HG03432 (cell line): ENCODE results near the gene VEZF1.

Source experiments
- ATAC-seq: cut with Tn5 transposase; IDR thresholded peaks from one replicate; pipeline ENCODE4 v1.9.1; 2021; ENCODE audit warnings: mild to moderate bottlenecking, moderate library complexity; ENCODE audit not compliant: unreplicated experiment

VEZF1 gene

DNA sequence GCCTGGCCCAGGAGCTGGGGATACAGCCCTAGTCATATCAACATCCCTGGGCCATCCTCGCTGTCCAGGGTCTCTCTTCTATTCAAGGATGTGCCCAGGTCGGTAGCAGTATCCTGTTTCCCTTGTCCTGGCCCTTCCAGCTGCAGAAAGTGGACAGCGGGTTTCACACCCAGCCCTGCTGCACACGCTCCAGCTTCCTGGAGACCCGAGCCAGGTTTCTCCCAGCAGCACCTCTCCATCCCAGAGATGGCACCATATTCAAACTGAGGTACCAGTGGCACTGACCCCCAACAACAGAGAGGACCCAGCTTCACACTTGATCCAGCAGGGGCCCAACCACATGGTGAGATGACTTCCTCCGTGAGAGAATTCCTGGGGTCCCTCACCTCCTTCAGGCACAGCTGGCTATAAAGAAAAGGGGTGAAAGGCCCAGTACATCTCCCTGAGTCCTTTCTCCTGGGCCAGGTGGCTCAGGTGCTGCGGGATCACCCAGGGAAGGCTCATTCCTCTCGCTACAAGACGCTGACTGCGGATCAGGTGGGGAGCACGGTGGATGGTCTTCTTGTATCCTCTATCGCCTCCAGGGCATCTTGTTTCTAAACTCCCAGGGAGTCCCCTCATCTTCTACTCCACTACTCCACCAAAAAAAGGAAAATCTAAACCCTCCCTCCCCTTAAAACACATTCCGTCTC, 34.2 kb downstream of the VEZF1 start:
- no peak for ATAC-seq

DNA sequence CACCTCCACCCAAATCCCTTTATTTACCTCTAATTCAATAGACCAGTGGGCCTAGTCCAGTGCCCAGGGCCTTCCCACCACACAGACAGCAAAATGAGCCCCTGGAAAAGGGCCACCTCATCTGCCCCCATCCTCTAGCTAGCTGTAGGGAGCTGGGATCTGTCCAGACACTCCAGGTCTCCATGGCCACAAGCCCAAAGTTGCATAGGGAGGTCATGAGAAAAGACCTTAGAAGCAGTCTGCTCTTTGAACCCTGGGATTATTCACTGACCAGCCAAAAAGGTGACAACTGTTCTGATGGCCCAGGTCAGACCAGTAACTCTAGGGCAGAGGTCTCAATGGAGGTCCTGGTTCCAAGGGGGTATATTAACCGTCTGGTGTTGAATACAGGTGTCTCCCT, 34.8 kb downstream of the VEZF1 start:
- ATAC-seq, result no peak

DNA sequence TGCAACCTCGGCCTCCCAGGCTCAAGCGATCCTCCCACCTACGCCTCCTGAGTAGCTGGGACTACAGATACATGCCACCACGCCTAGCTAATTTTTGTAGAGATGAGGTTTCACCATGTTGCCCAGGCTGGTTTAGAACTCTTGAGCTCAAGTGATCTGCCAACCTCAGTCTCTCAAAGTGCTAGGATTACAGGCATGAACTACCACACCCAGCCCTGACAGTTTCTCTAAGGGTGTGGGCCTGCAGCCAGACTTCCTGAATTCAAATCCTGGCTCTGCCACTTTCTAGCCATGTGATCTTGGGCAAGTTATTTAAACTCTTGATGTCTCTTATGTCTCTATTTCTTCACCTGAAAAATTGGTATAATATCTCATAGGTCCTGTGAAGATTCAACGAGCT, 38.4 kb downstream of the VEZF1 start:
- ATAC-seq, result no peak

DNA sequence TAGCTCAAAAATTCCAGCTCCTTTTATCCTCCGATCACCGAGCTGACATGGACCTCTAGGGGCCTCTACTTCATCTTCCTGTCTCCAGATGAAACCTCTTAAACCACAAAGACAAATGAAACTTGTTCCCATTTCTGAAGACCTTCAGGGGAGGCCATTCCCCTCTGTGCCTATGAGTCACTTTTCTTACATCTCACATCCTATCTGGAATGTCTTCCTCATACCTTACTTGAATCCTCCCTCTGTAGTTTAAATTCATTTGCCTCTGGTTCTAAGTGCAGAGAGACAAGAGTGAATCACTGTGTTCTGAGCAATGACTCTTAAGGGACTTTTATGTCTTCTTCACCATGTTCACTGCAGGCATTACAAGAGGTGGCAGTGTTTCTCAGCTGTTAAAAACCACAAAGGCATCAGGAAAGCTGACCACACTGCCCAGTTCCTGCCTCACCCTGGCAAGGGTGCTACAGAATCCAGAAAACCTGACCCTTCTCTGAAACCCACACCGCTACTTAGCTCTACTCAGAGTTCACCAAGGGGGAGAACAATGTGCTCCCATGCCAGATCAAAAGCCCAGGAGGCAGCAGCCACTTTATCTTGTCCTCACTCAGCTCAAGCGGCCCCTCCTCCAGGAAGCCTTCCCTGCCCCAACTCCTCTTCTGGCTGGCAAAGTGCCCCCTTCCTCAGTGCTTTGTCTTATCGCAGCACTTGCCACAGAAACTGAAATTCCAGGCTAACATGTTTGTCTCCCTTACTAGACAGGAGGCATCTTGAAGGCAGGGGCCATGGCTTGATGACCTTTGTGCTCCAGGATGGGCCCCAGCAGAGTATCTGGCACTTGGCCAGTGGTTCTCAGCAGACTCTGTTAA, 39.3 kb downstream of the VEZF1 start:
- no peak for ATAC-seq

DNA sequence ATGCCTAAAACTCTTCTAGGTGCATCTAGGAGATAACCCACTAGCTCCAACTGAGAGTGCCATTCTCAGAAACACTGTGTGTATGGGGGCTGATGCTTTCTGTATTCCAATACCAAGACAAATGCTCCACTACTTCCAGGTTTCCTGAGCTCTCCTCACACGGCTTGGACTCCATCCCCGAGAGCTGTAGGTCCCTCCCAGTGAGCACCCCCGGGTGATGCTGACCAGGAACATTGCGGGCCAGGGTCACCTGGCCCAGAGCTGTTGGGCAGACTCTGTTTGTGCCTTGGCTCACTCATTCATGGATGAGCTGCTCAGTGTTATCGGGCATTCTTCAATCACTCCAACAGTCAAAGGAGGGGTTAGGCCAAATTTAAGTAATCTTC, 39.9 kb downstream of the VEZF1 start:
- ATAC-seq, result no peak

DNA sequence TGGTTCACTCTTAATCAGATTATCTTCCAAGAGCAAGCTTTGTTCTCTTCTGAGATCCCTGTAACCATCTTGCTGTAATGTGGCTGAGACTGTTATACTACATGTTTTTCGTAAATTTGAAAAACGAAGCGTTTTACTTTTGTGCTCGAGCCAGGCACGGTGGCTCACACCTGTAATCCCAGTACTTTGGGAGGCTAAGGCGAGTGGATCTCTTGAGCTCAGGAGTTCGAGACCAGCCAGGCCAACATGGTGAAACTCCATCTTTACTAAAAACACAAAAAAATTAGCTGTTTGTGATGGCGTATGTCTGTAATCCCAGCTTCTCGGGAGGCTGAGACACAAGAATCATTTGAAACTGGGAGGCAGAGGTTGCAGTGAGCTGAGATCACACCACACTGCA, 40.7 kb downstream of the VEZF1 start:
- ATAC-seq, result no peak

DNA sequence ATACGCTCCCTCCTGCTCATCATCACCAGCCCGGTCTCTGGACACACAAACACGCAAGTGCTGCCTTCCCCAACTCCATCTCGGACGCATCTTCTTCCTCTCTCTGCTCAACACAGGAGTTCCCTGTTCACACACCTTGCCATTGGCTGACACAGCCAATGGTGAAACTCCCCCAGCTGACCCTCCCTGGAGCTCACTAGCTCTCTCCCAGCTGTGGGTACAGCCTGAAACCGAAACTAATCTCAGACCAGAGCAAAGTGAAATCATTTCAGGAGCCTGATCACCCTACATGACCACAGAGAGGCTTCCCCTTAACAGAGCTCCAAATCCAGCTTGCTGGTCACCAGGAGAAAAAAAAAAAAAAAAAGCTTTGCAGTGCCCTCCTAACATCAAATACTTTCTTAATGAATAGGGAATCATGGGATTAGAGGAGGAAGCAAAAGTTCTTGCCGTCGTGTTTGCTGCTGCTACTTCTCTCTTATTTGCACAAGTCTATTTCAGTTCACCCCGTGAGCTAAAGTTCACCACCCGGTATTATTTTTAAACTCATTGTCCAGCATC, 41.2 kb downstream of the VEZF1 start:
- peak; percentile 82 for ATAC-seq

DNA sequence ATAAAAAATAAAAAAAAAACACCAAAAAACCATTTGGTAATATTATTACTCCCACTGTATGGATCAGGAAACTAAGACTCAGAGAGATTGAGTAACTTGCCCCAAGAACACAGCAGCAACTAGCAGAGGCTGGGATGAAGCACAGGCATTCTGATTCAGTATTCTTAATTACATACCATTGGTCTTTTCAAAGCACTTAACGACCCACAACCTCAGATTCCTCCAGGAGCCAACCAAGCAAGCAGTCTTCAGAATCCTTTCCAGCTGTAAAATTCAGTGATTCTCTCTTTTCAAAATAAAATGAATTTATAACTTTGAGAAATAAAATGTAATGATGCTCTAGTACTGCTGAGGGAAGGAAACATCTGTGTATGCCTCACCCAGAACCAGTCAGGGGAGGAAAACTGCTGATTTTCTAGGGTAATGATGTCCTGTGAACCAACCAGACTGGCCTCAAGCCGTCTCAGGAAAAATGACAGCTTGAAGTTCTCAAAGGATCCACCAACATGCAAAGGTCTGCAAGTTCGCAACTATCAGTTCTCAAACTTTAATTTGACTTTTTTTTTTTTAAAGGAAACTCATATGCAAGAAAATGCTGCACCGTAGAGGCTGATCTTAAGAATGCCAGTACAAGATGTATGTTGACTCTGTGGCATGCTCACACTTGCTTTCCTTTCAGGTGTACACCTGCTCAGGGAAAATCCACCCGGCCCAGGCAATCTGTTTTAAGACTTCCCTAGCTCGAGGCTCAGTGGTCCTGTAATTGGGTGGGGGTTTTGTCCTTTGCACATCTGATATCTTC, 41.9 kb downstream of the VEZF1 start:
- ATAC-seq, result peak; percentile 11

DNA sequence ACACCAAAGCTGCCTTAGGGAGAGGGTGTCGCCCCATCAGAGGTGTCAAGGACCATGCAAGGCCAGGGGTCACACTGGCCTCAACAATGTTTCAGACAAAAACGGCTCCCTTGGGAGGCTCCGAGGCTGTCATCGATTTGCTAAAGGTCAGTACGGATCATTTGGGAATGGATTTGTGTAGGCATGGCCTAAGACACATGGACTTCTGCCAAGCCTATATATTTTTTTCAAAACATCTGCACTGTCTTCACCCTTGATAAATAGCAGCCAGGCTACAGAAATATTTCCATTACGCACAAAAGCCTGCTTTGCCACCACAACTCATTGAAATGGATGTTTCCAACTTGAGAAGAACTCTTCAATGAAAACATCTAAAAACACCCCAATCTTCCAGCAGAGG, 43.1 kb downstream of the VEZF1 start:
- no peak for ATAC-seq

DNA sequence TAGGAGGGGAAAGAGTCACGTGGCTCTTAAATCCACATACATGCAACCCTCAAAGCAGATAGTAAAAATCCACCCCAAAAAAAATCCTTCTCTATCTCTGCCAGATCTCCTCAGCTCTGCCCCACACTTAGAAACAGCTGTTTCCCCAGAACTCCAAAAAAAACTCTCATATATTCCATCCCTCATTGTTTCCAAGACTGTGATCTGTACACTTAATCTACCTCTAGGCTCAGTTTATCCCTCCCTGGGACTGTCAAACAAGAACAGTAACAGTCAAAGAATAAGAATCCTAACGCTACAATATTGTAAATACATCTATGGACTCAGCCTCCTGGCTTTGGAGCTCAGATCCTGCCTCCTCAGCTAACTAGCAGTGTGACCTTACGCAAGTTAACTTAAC, 44.4 kb downstream of the VEZF1 start:
- ATAC-seq, result no peak

DNA sequence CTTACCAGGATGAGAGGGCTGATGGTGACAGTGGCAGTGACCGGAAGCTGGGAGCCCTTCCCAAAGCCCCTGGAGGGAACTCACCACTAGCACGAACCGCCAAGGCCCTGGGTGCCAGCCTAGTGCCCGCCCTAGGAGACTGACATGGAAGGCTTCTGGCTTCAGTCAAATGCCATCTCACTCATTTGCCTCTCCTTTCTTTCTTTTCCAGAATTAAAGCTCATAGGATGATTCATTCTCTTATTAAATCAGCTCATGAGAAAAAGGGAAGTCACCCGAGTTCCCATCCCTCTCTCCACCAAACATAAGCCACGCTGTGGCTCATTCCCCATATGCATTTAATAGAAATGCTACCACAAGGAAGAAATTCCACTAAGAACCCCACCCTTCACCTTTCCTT, 44.9 kb downstream of the VEZF1 start:
- ATAC-seq, result no peak

DNA sequence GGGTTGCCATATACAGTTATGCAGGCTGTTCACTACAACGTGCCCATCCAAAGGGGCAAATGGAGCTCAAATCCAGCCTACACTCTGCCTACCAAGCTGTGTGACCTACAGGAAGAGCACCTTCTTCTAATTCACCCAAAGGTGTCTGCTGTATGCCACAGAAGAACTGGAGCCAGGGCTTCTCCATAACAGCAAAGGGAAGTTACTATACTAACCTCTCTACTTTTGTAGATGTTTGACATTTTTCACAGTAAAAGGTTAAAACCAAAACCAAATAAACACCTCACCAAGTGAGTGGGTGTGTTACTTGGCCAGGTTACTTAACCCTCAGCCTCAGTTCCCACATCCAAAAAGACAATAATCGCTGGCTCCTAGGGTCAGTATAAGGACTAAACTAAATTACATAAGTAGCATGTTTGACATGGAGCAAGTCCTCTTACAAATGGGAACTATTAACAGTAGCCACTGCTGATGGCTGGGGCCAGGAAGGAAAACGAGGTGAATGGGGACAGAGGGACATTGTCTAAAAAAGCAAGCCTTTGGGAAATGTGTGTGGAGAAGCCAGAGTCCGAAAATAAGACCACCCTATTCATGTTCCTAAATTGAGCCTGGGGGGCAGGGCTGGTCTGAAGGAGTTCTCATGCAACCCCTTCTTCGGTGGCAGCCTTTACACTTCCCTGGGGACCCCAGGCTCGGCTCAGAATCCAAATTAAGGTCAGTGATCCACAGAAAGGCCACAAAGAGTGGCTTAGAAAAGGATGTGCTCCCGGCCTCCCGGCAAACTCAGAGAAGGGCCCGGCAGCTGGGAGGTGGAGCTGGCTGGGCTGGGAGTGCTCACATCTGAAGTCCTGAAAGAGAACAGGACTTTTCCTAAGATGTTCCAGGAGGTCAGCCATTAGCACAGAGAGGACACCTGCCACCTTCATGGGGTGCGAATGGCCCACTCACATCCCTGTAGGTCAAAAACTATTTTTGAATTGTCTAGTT, 46.4 kb downstream of the VEZF1 start:
- no peak for ATAC-seq

DNA sequence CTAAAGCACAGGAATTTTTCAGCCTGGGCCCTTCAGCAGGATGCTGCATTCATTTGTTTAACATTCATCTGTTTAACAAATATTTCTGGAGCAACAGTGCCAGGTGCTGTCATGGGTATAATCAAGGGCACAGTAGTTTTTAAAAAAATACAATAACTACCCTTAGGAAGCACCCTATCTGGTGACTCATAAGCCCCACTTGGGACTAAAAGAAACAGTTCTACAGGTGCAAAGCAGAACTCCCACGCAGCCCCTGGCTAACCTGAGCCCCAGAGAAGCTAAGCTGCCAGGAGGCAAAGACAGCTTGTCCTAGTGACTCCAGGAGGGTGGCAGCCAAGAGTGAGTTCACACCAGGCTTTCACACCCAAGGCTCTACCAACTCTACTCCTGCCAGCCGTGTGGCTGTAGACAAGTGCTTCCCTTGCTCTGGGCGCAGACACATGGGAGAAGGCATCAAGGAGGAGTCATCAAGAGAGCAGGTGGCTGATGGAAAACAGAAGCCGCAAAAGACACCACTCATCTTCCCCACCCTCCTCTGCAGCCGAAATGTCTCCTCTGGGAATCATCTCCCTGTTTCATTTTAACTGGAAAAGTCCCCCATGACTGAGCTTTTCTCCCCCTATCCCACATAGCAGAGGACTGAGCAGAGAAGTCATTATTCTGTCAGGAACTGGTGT, 47.3 kb downstream of the VEZF1 start:
- ATAC-seq, result peak; percentile 44

DNA sequence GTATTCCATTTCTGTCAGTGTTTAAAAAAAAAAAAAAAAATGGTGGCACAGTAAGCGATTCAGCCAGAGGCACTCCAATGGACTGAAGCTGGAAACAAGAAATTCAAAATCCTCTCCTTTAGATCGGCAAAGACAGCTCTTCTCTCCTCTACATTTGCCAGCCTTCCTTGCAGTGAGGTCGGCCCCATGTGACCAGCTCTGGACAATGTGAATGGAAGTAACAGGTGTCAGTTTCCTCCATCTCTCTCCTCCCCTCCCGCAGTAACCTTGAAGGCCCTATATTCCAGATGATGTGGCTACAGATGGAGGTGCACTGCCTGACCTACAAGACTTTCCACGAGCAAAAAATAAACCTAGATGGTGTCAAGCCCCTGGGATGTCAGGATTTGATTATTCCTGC, 47.8 kb downstream of the VEZF1 start:
- ATAC-seq, result no peak

DNA sequence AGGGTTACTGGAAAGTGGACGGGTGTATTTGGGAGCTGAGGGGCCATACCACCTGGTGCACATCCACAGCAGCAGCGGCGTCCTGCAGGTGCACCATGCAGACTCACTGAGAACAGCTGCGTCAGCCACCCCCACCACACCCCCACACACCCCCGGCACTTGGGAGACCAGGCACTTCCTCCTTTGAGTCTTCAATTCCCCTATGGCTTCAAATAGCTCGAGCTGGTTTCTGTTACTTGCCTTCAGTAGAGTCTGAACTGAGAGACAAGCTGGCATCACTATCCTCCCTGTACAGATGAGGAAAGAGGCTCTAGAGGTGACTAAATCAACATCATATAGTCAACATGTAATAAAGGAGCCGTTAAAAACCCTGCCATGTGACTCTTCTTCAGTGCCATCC, 48.3 kb downstream of the VEZF1 start:
- peak; percentile 65 for ATAC-seq

DNA sequence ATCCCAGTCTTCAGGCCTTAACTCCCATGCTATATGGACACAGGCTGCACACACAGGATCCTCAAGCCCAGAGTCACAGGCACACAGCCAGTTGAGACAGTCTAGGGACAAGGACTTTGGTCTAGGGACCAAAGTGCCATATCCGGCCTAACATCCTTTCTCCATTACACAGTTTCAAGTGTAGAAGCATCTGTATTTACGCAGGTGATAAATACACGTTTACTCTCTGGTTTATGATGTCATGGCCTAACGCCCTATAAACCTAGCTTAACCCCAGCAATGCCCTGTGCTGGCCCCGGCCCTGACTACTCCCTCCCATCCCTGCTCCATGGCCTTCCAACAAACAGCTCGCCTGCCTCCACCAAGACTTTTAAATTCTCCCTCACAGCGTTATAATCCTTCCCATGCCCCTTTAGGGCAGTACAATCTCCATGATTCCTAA, 50.0 kb downstream of the VEZF1 start:
- ATAC-seq, result no peak

DNA sequence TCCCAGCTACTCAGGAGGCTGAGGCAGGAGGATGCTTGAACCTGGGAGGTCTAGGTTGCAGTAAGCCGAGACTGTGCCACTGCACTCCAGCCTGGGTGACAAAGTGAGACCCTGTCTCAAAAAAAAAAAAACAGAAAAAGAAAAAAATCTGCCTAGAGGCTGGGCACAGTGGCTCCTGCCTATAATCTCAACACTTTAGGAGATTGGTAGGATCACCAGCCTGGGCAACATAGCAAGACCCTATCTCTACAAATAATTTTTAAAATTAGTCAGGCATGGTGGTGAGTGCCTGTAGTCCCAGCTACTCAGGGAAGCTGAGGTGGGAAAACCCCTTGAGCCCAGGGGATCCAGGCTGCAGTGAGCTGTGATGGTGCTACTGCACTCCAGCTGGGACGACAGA, 50.6 kb downstream of the VEZF1 start:
- ATAC-seq, result no peak

DNA sequence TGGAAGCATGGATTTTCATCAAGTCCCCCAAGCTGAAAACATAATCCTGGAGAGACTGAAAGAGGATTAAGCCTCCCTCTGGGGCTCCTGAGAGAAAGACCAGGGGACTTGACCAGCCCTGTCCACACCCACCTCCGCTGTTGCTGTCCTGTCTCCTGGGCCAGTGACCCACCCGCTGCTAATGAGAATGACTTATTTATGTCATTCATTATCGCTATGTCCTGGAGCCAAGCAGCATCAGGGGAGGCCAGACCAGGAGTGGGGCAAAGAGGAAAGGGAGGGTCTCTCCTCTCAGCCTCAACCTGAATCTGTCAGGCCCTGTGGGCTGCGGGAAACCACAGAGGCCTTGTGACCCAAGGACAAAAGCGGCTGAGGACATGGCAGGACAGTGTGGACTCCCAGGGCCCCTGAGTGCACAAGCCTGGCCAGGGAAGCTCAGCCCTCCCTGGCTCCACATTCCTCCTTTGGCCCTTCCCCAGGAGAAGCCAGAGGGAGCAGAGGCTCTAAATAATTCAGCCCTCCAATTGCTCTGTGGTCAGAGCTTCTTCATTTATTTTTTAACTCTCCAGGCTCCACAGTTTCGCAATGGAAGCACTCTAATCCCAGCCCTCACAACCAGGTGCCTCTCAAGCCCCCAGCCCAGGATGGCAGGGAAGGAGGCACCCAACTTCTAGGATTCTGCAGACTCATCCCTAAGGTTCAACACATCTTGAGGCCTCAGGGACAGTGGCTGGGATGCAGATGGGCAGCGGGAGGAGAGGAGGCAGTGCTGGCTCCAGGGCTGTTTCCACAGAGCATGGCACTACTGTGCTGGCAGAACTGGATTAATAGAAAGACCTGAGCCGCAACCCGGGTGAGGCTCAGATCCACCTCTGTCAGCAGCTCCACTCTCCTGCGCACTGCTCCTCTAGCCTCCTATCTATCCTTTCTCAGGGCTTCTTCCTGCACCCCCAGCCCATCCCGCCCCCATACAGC, 51.9 kb downstream of the VEZF1 start:
- ATAC-seq, result no peak
